ENCODE results near the gene CCDC174.

The CCDC174 gene

DNA sequence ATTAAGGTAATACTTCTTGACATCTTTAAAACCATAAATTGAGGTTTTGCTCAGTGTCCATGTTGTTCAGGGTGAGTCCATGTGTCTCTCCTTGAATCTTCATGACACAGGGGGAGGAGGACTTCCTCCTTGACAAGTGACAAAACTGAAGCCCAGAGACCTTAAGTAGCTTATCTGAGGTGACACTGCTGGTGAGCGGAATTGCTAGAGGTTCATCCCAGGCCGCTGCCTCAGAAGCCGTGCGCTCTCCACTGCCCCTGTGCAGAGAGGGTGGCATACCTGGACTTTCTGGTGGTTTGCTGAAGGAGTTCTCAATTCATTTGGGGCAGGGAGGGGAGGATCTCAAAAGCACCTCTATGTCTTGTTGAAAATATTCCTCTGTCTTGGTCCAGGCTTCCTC is 23.2 kb upstream of the CCDC174 start:
- H3K9me2 ChIP-seq (replicated peaks; ENCODE audit: low read depth, low read length): no peaks in the 10 kb centered on the region
- no peak overlapping the region for H3K4me2 ChIP-seq (ENCODE audit: low read depth, low read length, poor library complexity, severe bottlenecking)
- no peaks in the 10 kb centered on the region for H4K20me1 ChIP-seq (ENCODE audit: insufficient read depth, low read length, poor library complexity, severe bottlenecking)
- H3K36me3 ChIP-seq (ENCODE audit: insufficient read depth, low read length): no peaks in the 10 kb centered on the region
- H3K9me3 ChIP-seq (ENCODE audit: insufficient read depth, low read depth, low read length): no peaks in the 10 kb centered on the region
- H3K9ac ChIP-seq (ENCODE audit: low read depth, low read length, poor library complexity, severe bottlenecking): no peak overlapping the region
- no peaks in the 10 kb centered on the region for H3K79me2 ChIP-seq (ENCODE audit: insufficient read depth, low read length)
- H3F3A ChIP-seq (ENCODE audit: low read depth): no peaks in the 10 kb centered on the region
- TF ChIP-seq EZH2phosphoT487 (IDR thresholded peaks at IDR 0.05; ENCODE audit: borderline replicate concordance): no peak
- TF ChIP-seq, protein P1, sequence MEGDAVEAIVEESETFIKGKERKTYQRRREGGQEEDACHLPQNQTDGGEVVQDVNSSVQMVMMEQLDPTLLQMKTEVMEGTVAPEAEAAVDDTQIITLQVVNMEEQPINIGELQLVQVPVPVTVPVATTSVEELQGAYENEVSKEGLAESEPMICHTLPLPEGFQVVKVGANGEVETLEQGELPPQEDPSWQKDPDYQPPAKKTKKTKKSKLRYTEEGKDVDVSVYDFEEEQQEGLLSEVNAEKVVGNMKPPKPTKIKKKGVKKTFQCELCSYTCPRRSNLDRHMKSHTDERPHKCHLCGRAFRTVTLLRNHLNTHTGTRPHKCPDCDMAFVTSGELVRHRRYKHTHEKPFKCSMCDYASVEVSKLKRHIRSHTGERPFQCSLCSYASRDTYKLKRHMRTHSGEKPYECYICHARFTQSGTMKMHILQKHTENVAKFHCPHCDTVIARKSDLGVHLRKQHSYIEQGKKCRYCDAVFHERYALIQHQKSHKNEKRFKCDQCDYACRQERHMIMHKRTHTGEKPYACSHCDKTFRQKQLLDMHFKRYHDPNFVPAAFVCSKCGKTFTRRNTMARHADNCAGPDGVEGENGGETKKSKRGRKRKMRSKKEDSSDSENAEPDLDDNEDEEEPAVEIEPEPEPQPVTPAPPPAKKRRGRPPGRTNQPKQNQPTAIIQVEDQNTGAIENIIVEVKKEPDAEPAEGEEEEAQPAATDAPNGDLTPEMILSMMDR (conservative IDR thresholded peaks at IDR 0.05; ENCODE audit: low read length): no peak
- no peak overlapping the region for H3K4me3 ChIP-seq (ENCODE audit: low read length, poor library complexity, severe bottlenecking)
- H3K27me3 ChIP-seq (ENCODE audit: insufficient read depth, low read length, poor library complexity, severe bottlenecking): no peaks in the 10 kb centered on the region
- H2AFZ ChIP-seq (ENCODE audit: low read length): no peak overlapping the region
- H3K4me1 ChIP-seq (ENCODE audit: insufficient read depth, low read length, poor library complexity, severe bottlenecking): no peaks in the 10 kb centered on the region

GRCh38 chr3:14630404-14631100 is 21.0 kb upstream of the CCDC174 start:
- no peaks in the 10 kb centered on the region for H3K9me2 ChIP-seq (replicated peaks; ENCODE audit: low read depth, low read length)

DNA sequence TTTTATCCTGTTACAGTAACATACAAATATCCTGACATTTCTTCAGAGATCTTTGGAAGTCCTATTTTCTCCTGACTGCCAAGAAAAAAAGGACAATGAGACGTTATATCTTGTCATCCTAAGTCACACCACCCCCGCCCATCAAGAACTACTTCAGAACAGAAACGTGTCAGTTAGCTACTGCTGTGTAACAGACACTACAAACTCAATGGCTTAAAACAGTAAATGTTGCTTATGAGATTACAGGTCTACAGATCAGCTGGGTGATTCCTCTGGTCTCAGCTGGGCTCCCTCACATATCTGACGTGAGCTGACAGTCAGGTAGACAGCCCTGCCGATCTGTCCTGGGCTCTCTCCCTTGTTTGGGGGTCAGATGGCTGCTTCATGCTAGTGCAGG is 20.5 kb upstream of the CCDC174 start:
- H3K36me3 ChIP-seq (ENCODE audit: insufficient read depth, low read length): no peaks in the 10 kb centered on the region
- no peaks in the 10 kb centered on the region for H3K27me3 ChIP-seq (ENCODE audit: insufficient read depth, low read length, poor library complexity, severe bottlenecking)
- H3F3A ChIP-seq (ENCODE audit: low read depth): no peaks in the 10 kb centered on the region
- no peak overlapping the region for H3K4me3 ChIP-seq (ENCODE audit: low read length, poor library complexity, severe bottlenecking)
- H3K9me2 ChIP-seq (replicated peaks; ENCODE audit: low read depth, low read length): no peaks in the 10 kb centered on the region
- H2AFZ ChIP-seq (ENCODE audit: low read length): no peak overlapping the region
- H4K20me1 ChIP-seq (ENCODE audit: insufficient read depth, low read length, poor library complexity, severe bottlenecking): no peaks in the 10 kb centered on the region
- H3K9me3 ChIP-seq (ENCODE audit: insufficient read depth, low read depth, low read length): no peaks in the 10 kb centered on the region
- H3K4me1 ChIP-seq (ENCODE audit: insufficient read depth, low read length, poor library complexity, severe bottlenecking): no peaks in the 10 kb centered on the region
- TF ChIP-seq EZH2phosphoT487 (IDR thresholded peaks at IDR 0.05; ENCODE audit: borderline replicate concordance): no peak
- TF ChIP-seq, protein P1 (conservative IDR thresholded peaks at IDR 0.05; ENCODE audit: low read length): no peak
- no peak overlapping the region for H3K4me2 ChIP-seq (ENCODE audit: low read depth, low read length, poor library complexity, severe bottlenecking)
- H3K9ac ChIP-seq (ENCODE audit: low read depth, low read length, poor library complexity, severe bottlenecking): no peak overlapping the region
- H3K79me2 ChIP-seq (ENCODE audit: insufficient read depth, low read length): no peaks in the 10 kb centered on the region

More at GRCh38 chr3:14630404-14631100, 21.0 kb upstream of the CCDC174 start:
- H4K20me1 ChIP-seq (ENCODE audit: insufficient read depth, low read length, poor library complexity, severe bottlenecking): no peaks in the 10 kb centered on the region
- no peaks in the 10 kb centered on the region for H3K9me3 ChIP-seq (ENCODE audit: insufficient read depth, low read depth, low read length)
- H2AFZ ChIP-seq (ENCODE audit: low read length): no peak overlapping the region
- no peaks in the 10 kb centered on the region for H3K79me2 ChIP-seq (ENCODE audit: insufficient read depth, low read length)
- no peak overlapping the region for H3K9ac ChIP-seq (ENCODE audit: low read depth, low read length, poor library complexity, severe bottlenecking)
- H3K4me2 ChIP-seq (ENCODE audit: low read depth, low read length, poor library complexity, severe bottlenecking): no peak overlapping the region
- no peaks in the 10 kb centered on the region for H3F3A ChIP-seq (ENCODE audit: low read depth)
- TF ChIP-seq EZH2phosphoT487 (IDR thresholded peaks at IDR 0.05; ENCODE audit: borderline replicate concordance): no peak
- TF ChIP-seq, protein P1 (conservative IDR thresholded peaks at IDR 0.05; ENCODE audit: low read length): no peak
- H3K4me1 ChIP-seq (ENCODE audit: insufficient read depth, low read length, poor library complexity, severe bottlenecking): no peaks in the 10 kb centered on the region
- H3K27me3 ChIP-seq (ENCODE audit: insufficient read depth, low read length, poor library complexity, severe bottlenecking): no peaks in the 10 kb centered on the region
- no peak overlapping the region for H3K4me3 ChIP-seq (ENCODE audit: low read length, poor library complexity, severe bottlenecking)
- no peaks in the 10 kb centered on the region for H3K36me3 ChIP-seq (ENCODE audit: insufficient read depth, low read length)

Measured in Loucy (cell line).